GM19239 (cell line): ENCODE measurements around the gene PRKCE.
A peak's percentile ranks its signal among the peaks of the same experiment; 100 is the strongest.
"Not testable (repeated sequence)": the region's sequence is repeated elsewhere in the genome, so short reads cannot be mapped to it uniquely, and the experiment has no call there.

ENCODE experiments used
- DNase-seq: peaks from one replicate; pipeline ENCODE4 v3.0.0; 2011; ENCODE audit warnings: low spot score; ENCODE audit not compliant: insufficient read length
- FAIRE-seq: peaks from 2 replicates; lab custom pipeline; 2011; peaks lifted over from hg19 to GRCh38; lab: Jason Lieb, UNC

The PRKCE gene

DNA sequence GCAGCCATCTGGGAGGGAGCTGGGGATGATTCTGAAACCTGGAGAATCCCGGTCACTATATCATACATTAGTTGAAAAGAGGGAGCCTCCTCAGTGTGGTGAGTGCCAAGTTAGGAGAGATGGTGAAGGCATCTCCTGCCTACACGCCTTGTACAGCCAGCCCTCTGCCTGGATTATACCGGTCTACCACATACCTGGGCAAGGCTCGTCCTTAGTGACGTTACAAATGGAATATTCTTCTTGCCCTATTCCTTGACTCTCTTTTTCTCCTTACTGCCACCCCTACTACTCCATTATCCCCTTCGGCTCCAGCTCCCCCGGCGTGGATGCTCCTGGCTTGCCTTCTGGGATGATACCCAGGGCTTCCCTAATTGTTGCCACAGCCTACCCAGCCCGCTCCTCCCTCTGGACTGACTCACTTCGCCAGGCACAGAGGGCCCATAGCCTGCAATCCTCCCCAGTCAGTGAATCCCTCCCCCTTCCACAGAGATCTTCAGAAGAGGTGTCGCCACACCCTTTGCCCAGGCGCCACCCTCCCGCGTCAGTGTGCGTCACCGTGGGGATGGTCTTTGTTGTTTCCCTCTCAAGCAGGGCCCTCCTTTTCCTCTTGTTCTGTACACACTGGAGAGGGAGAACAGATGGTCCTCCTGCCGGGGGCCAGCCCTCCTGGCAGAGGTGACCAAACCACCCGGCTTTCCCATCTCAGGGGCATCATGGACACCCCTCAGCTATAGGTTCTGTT is 530.5 kb downstream of the PRKCE start:
- DNase-seq (no peak), FAIRE-seq (no peak)

DNA sequence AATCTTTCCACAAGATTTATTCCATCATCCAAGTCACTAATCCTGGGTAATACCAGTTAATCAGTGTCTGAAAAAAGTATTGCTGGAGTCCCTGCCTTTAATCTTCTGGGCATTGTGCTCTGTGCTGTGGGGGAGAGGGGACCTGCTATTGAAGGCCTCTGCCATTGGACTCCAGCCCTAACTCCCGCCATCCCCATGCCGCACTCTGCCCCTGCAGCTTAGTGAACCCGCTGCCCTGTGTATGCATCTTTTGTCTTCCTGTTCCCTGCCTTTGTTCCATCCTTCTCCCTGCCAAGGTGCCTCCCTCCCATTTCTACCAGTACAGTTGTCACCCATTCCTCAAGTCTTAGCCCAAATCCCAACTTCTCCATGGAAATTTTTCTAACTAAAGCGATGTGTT is 532.0 kb downstream of the PRKCE start:
- DNase-seq (no peak), FAIRE-seq (no peak)

DNA sequence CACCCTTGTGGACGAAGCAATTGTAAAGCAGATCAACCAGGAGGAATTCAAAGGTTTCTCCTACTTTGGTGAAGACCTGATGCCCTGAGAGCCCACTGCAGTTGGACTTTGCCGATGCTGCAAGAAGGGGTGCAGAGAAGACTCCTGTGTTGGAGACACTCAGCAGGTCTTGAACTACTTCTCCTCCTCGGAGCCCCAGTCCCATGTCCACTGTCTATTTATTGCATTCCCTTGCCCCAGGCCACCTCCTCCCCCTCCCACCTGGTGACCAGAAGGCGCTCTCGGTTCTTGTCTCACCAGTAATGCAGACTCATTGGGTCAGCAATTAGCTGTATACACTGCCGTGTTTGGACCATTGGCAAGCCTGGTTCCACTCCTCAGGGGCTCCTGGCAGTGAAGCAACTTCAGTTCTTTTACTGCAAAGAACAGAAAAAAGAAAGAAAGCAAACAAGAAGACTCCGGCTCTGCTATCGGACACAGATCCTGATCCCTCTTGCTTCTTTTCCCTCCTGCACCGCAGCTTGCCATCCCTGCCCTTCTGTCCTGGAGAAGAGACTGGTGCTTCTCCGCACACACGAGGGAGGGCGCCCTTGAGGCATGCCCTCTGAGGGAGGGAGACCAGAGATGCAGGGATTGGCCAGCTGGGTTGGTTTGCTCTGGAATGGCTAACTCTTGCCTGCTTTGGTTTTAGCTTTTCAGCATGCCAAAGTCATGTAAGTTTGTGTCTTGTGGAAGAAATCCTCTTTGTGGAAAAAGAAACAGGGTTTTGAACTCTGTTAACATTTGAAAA is 533.5 kb downstream of the PRKCE start:
- DNase-seq = no peak
- no peak for FAIRE-seq

DNA sequence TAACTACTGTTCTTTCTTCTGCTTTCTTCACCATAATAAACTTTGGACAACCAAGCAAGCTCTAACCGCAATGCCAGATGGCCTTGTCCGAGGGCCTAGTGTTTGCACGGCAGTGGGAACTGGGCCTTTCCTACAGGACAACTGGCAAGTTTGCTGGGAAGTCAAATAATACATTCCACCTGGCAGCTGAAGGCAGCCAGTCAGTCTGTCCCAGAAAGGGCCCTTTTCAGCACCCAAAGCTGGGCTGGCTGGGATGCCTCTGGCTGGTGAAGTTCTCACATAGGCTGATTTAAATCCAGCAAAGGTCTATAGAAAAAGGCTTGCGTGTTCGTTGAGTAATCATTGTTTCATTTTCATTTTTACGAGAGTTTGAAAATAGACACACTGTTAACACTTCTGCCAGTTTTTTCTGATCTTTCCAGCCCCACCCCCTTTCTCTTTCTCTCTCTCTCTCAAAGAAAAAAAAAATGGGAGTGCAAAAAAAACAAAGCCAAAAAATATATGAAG is 535.7 kb downstream of the PRKCE start:
- peak; percentile 87 for FAIRE-seq
- peak; percentile 72 for DNase-seq

DNA sequence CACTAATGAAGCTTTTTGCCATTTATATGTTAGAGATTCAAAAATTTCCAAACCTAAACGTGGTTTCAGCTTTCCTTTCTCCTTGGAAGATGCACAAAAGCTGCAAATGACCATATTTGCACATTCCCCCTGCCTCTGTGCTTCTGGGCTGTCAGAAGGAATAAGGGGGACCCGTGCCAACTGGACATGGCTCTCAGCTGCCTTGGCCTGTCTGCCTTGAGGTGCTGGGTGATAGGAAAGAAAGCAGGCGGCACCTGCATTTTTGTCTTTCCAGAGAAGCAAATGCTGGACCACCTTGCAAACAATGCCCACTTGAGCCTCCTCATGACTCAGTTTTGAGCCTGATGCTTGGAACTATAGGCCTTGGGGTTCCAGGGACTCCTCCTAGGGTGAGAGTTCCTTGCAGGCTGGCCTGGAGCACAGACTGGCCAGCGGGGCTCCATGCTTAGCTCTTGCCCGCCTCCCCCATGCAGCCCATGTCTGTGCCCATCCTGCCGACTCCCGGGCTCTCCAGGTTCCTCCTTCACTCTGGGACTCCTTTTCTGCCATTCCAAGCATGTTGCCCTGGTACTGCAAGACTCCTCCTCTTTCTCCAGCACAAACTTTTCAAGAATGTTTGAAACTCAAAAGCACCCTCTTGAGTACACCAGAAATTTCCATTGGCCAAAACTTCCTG is 536.7 kb downstream of the PRKCE start:
- peak; percentile 69 for FAIRE-seq
- no peak for DNase-seq

DNA sequence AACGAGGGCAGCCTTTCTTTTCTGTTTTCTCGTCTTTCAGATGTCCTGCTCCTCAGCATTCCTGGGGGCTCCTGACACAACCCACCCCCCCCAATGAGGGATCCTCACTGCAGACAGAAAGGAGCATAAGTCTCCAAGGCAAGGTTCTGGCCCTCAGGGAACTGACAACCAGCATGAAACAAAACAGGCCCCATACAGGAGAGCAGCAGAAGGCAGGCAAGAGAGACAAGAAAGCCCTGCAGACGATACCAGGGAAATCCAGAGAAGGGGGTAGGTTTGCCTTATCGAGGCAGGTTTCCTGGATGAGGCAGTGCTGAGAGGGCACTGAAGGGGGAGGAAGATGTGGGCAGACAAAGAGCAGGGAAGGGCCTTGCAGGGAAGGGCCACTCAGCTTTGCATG is 541.9 kb downstream of the PRKCE start:
- DNase-seq (no peak), FAIRE-seq (no peak)

DNA sequence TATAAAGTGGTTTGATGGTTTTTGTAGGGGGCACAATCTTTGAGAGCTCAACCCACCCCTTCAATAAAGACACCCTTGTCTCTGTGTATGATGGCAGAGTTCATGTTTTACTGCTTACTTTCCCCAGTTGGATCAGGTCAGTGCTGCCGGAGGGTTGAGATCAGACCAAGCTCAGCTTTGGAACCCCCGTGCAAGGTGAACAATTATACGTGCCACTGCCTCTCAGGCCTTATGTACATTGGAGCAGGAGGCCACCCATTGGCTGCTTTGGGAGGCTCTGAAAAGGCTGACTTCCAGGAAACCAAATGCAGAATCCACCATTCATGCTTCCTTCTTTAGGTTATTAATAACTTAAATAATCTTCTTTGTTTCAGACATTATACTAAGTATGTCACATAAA is 542.4 kb downstream of the PRKCE start:
- DNase-seq = no peak

DNA sequence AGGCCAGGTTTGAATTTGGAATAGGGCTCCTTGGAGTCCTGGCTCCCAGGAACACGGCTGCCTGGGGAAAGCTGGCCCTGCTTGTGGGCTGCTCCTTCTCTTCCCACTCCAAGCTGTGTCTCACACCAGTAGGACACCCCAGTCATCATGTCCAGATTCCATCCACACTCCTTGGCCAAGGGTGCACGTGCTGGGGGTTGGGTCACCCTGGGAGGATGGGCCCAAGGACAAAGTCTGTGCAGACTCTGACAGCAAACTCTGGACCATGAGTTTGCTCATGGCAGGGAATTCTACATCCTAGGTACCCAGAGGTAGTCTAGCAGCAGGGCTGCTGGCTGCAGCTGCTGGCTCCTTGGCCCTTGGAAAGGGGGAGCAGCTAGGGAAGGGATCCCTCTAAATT is 543.4 kb downstream of the PRKCE start:
- no peak for DNase-seq
- no peak for FAIRE-seq

More for the DNA sequence above, 542.4 kb downstream of the PRKCE start:
- no peak for FAIRE-seq

DNA sequence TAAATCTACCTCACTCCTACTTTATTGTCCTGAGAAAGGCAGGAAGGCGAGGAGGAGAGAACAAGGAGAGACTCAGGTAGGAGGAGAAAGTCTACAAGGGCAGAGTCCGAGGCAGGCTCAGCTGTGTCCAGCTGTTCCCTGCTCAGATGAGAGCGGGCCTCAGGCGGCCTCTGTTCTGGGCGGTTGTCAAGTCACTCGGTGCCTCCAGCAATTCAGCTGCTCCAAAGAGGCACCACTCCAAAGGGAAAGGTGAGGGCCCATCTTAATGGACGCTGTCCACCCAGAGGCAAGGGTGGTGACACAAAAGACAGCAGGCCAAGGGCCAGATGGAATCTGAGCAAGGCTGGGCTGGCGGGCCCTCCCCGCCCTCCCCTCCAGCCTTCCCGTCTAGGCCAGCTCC is 544.3 kb downstream of the PRKCE start:
- DNase-seq = no peak

DNA sequence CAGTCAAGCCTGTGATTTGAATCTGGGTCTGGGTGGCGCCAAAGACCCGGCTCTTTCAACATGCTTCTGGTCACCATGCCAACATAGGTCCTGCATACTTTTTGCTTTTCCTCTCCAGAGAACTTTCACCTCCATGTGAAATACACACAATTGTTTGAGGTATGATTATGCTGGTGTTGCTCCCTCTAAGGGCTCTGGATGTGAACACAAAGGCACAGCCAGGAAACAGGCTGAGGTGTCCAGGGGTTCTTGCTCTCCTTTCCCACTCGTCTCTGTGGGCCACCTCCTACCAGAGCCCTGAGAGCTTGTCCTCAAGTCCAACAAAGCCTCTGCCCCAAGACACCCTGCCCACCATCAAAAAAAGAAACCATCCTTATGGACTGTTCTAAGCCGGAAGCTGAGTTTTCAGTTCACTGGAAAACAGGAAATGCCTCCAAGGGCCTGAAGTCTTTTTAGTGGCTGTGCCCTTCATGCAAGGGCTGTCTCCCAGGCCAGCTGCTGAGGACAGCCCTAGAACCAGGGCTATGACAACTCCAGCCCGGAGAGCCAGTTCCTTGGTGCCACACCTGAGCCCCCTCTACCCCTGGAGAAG is 545.5 kb downstream of the PRKCE start:
- FAIRE-seq (no peak), DNase-seq (no peak)

More for the DNA sequence above, 544.3 kb downstream of the PRKCE start:
- FAIRE-seq = no peak

DNA sequence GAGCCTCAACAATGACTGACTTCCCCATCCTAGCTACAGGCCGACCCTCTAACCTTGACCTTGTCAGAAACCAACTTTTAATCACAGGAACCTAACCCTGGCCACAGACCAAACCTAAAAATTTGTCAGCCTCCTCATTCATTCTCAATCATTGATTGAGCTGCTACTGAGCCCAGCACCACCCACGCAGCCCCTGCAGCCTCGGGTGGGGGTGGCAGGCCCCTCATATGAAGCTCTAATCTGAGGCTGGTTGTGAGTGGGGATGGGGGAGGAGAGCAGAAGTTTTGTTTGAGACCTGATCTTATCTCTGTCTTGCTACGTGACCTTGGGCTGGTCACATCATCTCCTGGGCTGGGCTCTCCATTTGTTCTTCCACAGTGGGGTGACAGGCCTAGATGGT is 546.2 kb downstream of the PRKCE start:
- no peak for DNase-seq
- no peak for FAIRE-seq

DNA sequence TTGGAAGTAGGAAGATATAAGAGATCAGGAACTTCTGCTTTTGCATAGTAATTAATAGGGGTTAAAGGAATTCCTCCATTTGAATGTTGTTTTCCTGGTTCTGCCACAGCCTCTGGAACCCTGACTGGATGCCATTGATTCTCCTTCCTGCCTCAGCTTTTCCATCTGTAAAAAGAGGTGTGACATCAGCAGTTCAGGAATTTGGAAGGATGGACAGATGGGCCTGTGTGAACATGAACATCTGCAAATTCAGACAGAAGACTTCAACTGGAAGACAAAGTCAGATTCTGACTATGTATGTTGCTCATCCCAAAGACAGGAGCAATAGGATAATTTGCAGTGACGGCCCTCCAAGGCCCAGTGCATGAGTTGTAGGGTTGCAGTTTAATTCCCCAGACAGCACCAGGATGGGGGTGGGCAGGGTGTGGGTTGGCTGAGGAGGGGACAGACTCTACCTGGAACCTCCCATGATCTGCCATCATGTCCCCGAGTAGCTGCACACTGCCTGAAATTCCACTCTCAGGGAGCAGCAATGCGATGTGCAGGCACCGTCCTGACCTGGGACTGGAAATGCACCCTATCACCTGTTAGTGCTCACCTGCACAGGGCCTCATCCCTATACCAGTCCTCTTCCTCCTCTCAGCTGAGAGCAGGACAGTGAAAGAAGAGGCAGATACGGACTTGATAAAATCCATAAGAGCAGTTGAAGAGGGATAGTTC is 546.8 kb downstream of the PRKCE start:
- no peak for DNase-seq
- no peak for FAIRE-seq

DNA sequence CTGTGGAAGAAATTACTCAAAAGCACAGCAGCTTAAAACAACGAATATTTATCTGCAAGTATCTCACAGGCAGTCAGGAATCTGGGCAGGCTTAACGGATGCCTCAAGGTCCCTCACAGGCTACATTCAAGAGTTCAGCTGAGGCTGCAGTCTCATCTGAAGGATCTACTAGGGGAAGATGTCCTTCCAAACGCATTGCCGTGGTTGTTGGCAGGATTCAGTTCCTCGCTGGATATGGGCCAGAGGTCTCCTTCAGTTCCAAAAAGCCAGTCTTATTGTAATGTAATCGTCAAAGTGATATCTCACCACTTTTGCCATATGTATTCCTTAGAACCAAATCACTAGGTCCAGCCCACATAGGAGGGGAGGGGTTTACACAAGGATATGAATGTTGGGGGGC is 547.5 kb downstream of the PRKCE start:
- DNase-seq = no peak
- FAIRE-seq = no peak

DNA sequence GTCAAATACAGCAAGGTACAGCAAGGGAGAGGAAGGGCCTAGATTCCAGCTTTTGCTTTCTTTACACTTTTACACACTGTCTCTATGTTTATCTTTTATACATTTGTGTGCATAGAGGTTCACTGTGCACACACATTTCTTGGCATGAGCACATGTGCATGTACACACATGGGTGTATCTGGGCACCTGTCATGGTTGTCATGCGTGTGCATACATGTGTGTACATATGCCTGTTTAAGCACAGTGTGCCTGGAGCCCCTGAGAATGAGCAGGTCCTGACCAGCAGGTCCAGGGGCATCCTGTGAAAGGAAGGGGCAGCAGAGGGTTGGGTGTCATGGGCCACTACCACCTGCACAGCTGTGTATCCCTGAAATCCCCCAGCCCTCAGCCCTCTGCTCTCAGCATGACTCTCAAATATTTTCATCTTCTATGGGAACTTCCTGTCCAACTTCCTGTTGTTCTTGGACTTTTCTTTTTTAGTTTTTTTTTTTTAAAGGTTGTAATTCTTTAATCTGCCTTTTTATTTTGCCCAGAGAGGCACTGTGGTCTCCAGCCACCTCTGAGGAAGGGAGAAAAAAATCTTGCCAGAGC is 548.7 kb downstream of the PRKCE start:
- FAIRE-seq (no peak), DNase-seq (no peak)

DNA sequence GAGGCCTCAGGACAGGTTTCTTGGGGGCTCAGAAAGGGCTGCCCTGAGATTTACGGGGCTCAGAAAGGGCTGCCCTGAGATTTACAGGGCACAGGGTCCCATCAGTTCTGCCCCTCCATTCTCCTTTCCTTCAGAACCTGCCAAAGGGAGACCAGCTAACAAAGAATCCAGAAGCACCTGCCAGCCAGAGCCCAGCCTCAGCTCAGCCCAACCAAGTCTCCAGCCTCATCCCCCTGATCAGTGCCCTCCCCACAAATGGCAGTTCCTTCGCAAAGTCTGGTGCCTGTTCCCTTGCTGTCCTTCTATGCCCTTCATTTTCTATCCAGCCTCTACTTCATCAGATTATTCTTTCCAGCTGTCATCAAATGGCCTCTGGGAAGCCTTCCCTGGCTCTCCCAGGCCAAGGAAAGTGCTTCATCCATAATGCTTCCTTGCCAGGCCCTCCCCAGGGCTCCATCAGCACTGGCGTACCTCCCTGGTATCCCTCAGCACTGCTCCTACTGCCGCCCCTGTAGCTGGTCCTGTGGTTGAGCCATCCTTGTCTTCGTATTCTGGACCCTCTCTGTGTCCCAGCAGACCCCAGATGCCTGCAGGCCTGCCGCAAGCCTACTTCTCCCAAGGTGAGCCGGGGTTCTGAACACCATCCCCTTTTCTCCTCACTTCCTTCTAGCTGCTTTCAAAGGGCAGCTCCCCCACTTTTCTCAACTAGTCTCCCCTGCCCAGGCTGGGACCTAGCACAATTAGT is 549.6 kb downstream of the PRKCE start:
- FAIRE-seq (no peak), DNase-seq (no peak)

DNA sequence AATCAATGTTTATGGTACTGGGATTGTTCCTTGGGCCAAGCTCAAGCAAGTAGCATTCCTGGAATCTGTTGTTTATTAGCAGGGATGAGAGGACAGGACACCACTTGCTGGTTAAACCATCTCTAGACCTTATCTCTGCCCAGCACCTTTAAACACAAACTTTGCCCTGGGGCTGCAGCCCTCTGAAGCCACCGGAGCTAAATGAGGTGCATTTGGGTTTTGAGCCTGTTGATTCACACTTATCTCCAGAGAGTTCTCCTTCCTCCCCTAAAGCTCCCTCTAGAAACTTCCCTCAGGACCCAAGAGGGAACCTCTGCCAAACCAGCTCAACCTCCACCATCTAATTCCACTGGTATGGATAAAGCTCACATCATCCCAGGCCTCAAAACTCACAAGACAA is 551.0 kb downstream of the PRKCE start:
- DNase-seq (no peak), FAIRE-seq (no peak)

DNA sequence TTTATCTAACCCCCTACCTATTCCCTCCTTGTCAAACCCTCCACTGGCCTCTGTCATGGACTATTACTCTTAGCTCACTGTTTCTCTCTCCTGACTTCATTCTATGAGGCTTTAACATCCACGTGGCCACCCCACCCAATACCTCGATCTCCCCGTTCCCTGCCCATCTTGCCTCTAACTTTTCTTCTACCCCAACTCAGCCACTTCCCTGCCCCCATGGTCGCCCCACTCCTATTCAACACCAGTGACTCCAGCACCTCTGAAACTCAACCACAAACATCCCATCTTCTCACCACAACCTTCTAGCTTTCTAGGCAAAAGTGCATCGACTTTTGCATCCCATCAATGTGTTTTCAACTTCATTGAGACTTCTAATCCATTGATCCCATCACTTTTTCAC is 551.5 kb downstream of the PRKCE start:
- DNase-seq (no peak), FAIRE-seq (no peak)

DNA sequence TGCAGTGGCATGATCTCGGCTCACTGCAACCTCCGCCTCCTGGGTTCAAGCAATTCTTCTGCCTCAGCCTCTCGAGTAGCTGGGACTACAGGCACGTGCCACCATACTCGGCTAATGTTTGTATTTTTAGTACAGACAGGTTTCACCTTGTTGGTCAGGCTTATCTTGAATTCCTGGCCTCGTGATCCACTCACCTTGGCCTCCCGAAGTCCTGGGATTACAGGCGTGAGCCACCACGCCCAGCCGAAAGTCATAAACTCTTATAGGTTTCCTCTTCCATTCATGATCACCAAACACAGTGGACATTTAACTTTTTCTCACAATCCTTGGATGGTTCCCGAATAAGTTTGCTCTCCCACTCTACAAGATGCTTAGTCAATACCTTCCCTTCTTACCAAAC is 552.2 kb downstream of the PRKCE start:
- not testable (repeated sequence) for FAIRE-seq

DNA sequence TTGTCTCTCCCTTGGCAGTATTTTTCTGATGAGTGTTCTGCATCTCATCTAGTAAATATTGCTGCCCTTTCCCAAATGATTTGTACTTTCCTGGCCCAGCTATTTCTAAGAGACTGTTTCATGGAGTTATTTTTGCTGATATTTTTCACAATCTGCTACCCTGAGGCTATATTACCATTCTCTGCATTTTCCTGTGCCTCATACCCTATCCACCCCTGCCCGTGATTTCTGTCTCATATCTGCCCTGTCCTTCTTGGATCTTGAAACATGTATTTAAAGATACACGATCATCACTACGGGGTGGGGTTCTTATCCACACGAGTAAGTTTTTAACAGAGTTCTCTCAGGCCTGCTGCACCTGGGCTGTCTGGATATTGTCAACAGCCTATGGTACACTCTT is 556.1 kb downstream of the PRKCE start:
- DNase-seq (no peak), FAIRE-seq (no peak)

More for the DNA sequence above, 552.2 kb downstream of the PRKCE start:
- not testable (repeated sequence) for DNase-seq
